OCI-LY3 (cell line): ENCODE data around the gene FGF3.

ENCODE experiments used
- CTCF ChIP-seq: fragments of 200-600, 300-600 bp; sonication (generic); IDR thresholded peaks from 2 replicates; pipeline ENCODE4 v1.5.1; 2014; ENCODE audit warnings: antibody characterized with exemption, low read length, low read depth
- EZH2phosphoT487 ChIP-seq: fragments of 200-600 bp; shearing (Covaris generic); IDR thresholded peaks from 2 replicates; pipeline ENCODE4 v1.6.1; 2018; ENCODE audit warnings: antibody characterized with exemption, mixed run types, low read depth

DNA sequence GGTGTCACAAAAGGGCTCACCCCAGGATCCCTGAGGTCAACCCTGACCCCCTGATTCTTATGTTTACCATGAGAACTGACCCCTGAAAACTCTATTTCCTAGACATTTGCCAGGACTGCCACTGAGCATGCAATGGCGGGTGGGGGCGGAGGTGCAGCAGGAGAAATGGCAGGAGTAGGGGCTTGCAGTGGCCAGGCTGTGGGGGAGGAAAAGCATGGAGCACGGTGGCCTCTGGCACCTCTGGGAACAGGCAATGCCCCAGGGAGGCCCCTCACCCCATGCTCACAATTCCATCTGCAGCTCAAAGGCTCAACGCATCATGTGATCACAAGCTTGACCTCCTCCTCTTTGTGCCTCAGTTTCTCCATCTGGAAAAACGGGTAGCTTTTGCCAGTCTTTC lies 46.5 kb upstream of the FGF3 start:
- no peak for TF ChIP-seq CTCF
- TF ChIP-seq EZH2phosphoT487, result no peak
